ENCODE data around the gene CYP1B1. TPM values are rescaled to one million over a fixed set of nuclear protein-coding genes. Genes with fewer than 3 reads are reported as not detected.

CYP1B1 gene
- total and polyA plus RNA-seq, 2 experiments from 2014 or later, result 0.06 TPM; not detected in 1

- Histone ChIP-seq H3K27ac (no peak overlapping the region), H3K4me3 (no peak overlapping the region), H3K4me1 (ENCODE audit: low read depth) (no peaks in the 10 kb centered on the region), H3K9me3 (ENCODE audit: low read depth) (no peaks in the 10 kb centered on the region), H3K36me3 (no peaks in the 10 kb centered on the region), H3K27me3 (peaks cover 21% of the 10 kb centered on the region)
- no peak for TF ChIP-seq CTCF (IDR thresholded peaks at IDR 0.05; ENCODE audit: low read depth, low read length)
- DNase-seq (ENCODE audit: low read depth in 1 of 2, low spot score in 1 of 2), result peak in 1 of 2 donors; percentile 33
Measured at GRCh38 chr2:38098421-38099098, 22.6 kb upstream of the CYP1B1 start.

GRCh38 chr2:38097988-38098385 lies 22.0 kb upstream of the CYP1B1 start:
- H3K9me3 ChIP-seq (ENCODE audit: low read depth), result no peaks in the 10 kb centered on the region
- H3K36me3 ChIP-seq, result no peaks in the 10 kb centered on the region
- H3K4me3 ChIP-seq, result no peak overlapping the region
- TF ChIP-seq CTCF (IDR thresholded peaks at IDR 0.05; ENCODE audit: low read depth, low read length), result no peak
- peak in 1 of 2 donors; percentile 66 for DNase-seq (ENCODE audit: low read depth in 1 of 2, low spot score in 1 of 2)
- peaks cover 21% of the 10 kb centered on the region for H3K27me3 ChIP-seq
- H3K4me1 ChIP-seq (ENCODE audit: low read depth), result no peaks in the 10 kb centered on the region
- H3K27ac ChIP-seq, result no peak overlapping the region

DNA sequence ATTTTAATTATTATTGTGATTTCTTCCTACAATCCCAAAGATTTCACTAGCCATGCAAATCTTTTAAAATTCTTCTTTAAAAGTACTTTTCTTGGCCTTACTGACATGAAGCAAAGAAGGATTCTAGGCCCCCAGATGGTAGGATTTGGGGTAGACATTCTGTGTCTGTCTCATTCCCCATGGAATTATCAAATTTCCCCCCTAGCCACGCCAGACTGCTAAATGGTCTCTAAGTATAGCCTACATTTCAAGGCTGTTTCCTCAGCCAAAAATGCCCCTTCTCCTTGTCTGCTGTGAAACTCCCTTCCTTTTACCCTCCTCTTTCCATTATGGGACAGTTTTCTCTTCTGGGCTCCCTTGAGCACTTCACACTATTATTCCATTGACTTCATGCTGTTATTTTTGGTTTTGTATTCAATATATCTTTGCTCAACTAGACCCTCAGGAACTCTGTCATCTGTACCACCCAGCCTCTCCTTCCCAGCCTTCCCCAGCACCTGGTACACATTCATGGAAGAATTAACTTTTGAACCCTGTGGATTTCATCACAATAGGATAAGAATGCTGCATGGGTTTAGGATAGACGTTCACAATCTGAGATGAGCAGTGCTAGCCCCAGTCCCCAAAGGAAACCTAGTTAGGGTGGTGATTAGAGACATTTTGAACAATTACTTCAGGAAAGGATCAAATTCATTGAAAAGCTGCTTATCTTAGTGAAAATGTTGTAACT lies 21.5 kb upstream of the CYP1B1 start:
- Histone ChIP-seq H3K4me3 (no peak overlapping the region), H3K9me3 (ENCODE audit: low read depth) (no peaks in the 10 kb centered on the region), H3K27me3 (peaks cover 21% of the 10 kb centered on the region), H3K36me3 (no peaks in the 10 kb centered on the region), H3K4me1 (ENCODE audit: low read depth) (no peaks in the 10 kb centered on the region), H3K27ac (no peak overlapping the region)
- DNase-seq (ENCODE audit: low read depth in 1 of 2, low spot score in 1 of 2), result peak in 1 of 2 donors; percentile 42
- no peak for TF ChIP-seq CTCF (IDR thresholded peaks at IDR 0.05; ENCODE audit: low read depth, low read length)

GRCh38 chr2:38095996-38096861 lies 20.3 kb upstream of the CYP1B1 start:
- H3K4me3 ChIP-seq, result no peak overlapping the region
- H3K9me3 ChIP-seq (ENCODE audit: low read depth), result no peaks in the 10 kb centered on the region
- peak; percentile 18 to 57 for DNase-seq (ENCODE audit: low read depth in 1 of 2, low spot score in 1 of 2)
- H3K27ac ChIP-seq, result no peak overlapping the region
- no peaks in the 10 kb centered on the region for H3K4me1 ChIP-seq (ENCODE audit: low read depth)
- no peaks in the 10 kb centered on the region for H3K36me3 ChIP-seq
- peaks cover 21% of the 10 kb centered on the region for H3K27me3 ChIP-seq
- no peak for TF ChIP-seq CTCF (IDR thresholded peaks at IDR 0.05; ENCODE audit: low read depth, low read length)

All from cardiac muscle cell (in vitro differentiated cells and primary cell).